ENCODE measurements around the gene KLF4. TPM values are rescaled to one million over a fixed set of nuclear protein-coding genes. Genes with fewer than 3 reads are reported as not detected.
"Not testable (repeated sequence)": the region's sequence is repeated elsewhere in the genome, so short reads cannot be mapped to it uniquely, and the experiment has no call there.

KLF4 gene
- total and polyA plus RNA-seq, 2 of the 13 experiments (the other 11 are each of a cell fraction or from before 2014, with no cell fraction given): 0.20 to 0.37 TPM

DNA sequence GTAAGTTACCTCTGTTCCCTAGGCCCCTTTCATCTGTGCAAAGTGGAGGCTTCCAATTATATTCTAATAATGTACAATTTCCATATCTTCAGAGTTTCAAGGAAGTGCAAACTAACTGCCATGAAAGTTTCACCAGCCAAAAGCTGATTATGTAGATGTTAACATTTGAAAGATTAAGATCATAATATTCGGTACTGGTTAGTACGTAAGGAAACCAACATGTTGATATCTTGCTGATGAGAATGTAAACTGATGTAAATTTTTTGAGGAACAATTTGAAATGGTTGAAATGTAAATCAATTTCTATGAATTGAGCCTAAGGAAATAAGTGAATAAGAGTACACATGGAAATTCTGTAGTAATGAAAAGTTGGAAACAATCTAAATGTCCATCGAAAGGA, 12.9 kb upstream of the KLF4 start:
- ChIA-PET POLR2A (no interaction called here), CTCF (ENCODE audit: low intra/inter-chr PET ratio, low total read pairs) (no interaction called here)
- Histone ChIP-seq H2AFZ (ENCODE audit: low read length) (no peak overlapping the region), H3K27ac (ENCODE audit: extremely low read length, insufficient read depth, low read length) (no peak overlapping the region), H3K4me3 (replicated peaks in 1 of 3; ENCODE audit: insufficient read depth in 1 of 3, low read depth in 2 of 3, low read length in 3 of 3) (no peak overlapping the region), H3K4me2 (ENCODE audit: low read depth, low read length) (no peak overlapping the region), H3K36me3 (replicated peaks in 1 of 2; ENCODE audit: control insufficient read depth in 1 of 2, insufficient read depth in 2 of 2, low read length in 2 of 2) (no peaks in the 10 kb centered on the region), H3K9me3 (ENCODE audit: low read length) (no peaks in the 10 kb centered on the region), H4K20me1 (ENCODE audit: insufficient read depth, low read length) (no peaks in the 10 kb centered on the region), H3K9ac (ENCODE audit: insufficient read depth, low read depth, low read length) (no peak overlapping the region), H3K27me3 (ENCODE audit: control insufficient read depth in 1 of 2, insufficient read depth in 2 of 2, low read length in 2 of 2) (no peaks in the 10 kb centered on the region), H3K4me1 (ENCODE audit: insufficient read depth, low read length) (peaks cover 24% of the 10 kb centered on the region), H3K79me2 (ENCODE audit: insufficient read depth, low read length) (no peaks in the 10 kb centered on the region)
- ATAC-seq: no peak
- WGBS (ENCODE audit: low lambda C conversion rate): 73% methylated on average over 3 of the region's 3 CpGs
- no peak for DNase-seq (ENCODE audit: low spot score)
- in situ Hi-C loops (cut with HindIII; ENCODE audit: extremely low pct_ligation_motif_present, low pct_unique_long_range_greater_than_20kb) (no loop called here), intact Hi-C loops (cut with micrococcal nuclease; ENCODE audit: unreplicated experiment) (no loop called here)
- no peak for TF ChIP-seq KDM3A (CRISPR knock-in tag; IDR thresholded peaks at IDR 0.05; ENCODE audit: low read depth)
- no peak for TF ChIP-seq HES4 (CRISPR knock-in tag; IDR thresholded peaks at IDR 0.05; ENCODE audit: borderline replicate concordance)
- TF ChIP-seq RARG (CRISPR knock-in tag; IDR thresholded peaks at IDR 0.05; ENCODE audit: low read depth): no peak
- no peak for TF ChIP-seq ZNF160 (CRISPR knock-in tag; IDR thresholded peaks at IDR 0.05)
- no peak for TF ChIP-seq CCDC6 (CRISPR knock-in tag; IDR thresholded peaks at IDR 0.05)
- TF ChIP-seq ZNF530 (CRISPR knock-in tag; IDR thresholded peaks at IDR 0.05; ENCODE audit: low read depth): no peak
- no peak for TF ChIP-seq NBN (conservative IDR thresholded peaks at IDR 0.05)
- TF ChIP-seq HCFC1 (IDR thresholded peaks at IDR 0.05; ENCODE audit: low read depth, low read length): no peak
- TF ChIP-seq MIXL1 (CRISPR knock-in tag; IDR thresholded peaks at IDR 0.05): no peak
- TF ChIP-seq RELA (CRISPR knock-in tag; IDR thresholded peaks at IDR 0.05): no peak
- TF ChIP-seq ATF1 (CRISPR knock-in tag; IDR thresholded peaks at IDR 0.05): no peak
- no peak for TF ChIP-seq BRD4 (CRISPR knock-in tag; IDR thresholded peaks at IDR 0.05)
- FAIRE-seq: no peak
- BruUV-seq (replicated peaks): no TSS peak

DNA sequence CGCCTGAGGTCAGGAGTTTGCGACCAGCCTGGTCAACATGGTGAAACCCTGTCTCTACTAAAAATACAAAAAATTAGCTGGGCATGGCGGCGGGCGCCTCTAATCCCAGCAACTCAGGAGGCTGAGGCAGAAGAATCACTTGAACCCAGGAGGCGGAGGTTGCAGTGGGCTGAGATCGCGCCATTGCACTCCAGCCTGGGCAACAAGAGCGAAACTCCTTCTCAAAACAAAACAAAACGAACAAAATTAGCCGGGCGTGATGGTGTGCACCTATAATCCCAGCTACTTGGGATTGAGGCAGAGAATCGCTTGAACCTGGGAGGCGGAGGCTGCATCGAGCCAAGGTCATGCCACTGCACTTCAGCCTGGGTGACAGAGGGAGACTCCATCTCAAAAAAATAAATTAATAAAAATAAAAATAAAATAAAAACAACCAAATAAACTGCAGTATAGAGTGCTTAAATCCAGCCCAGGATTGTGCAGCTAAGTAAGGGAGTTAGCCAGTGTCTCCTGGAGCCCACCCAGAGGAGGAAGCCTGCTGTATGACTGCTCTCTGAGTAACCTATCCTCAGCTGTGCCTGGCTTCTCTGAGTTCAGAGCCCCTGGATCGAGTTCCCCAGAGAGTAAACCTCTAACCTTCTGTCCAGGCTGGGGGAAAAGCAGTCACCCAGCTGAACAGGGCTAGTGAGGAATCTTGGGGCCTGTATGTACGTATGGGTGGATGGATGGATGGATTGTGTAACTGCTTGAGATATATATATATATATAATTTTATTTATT, 11.0 kb upstream of the KLF4 start:
- intact Hi-C loops (cut with micrococcal nuclease; ENCODE audit: unreplicated experiment); H3K4me2 ChIP-seq (ENCODE audit: low read depth, low read length); H2AFZ ChIP-seq (ENCODE audit: low read length); H3K27ac ChIP-seq (ENCODE audit: extremely low read length, insufficient read depth, low read length); POLR2A ChIA-PET; DNase-seq (ENCODE audit: low spot score); H3K36me3 ChIP-seq (replicated peaks in 1 of 2; ENCODE audit: control insufficient read depth in 1 of 2, insufficient read depth in 2 of 2, low read length in 2 of 2); H3K4me3 ChIP-seq (replicated peaks in 1 of 3; ENCODE audit: insufficient read depth in 1 of 3, low read depth in 2 of 3, low read length in 3 of 3); H4K20me1 ChIP-seq (ENCODE audit: insufficient read depth, low read length); FAIRE-seq; H3K27me3 ChIP-seq (ENCODE audit: control insufficient read depth in 1 of 2, insufficient read depth in 2 of 2, low read length in 2 of 2); H3K9me3 ChIP-seq (ENCODE audit: low read length); H3K79me2 ChIP-seq (ENCODE audit: insufficient read depth, low read length); BruUV-seq (replicated peaks); ATAC-seq; H3K9ac ChIP-seq (ENCODE audit: insufficient read depth, low read depth, low read length); in situ Hi-C loops (cut with HindIII; ENCODE audit: extremely low pct_ligation_motif_present, low pct_unique_long_range_greater_than_20kb); CTCF ChIA-PET (ENCODE audit: low intra/inter-chr PET ratio, low total read pairs): not testable (repeated sequence)
- peaks cover 24% of the 10 kb centered on the region for H3K4me1 ChIP-seq (ENCODE audit: insufficient read depth, low read length)
- WGBS (ENCODE audit: low lambda C conversion rate): 62% methylated on average over 16 of the region's 17 CpGs

Measured in HepG2 (cell line).